ENCODE measurements around the gene KLHL20.

GRCh38 chr1:173708787-173709186, 6.0 kb upstream of the KLHL20 start:
- TF ChIP-seq, protein P1, sequence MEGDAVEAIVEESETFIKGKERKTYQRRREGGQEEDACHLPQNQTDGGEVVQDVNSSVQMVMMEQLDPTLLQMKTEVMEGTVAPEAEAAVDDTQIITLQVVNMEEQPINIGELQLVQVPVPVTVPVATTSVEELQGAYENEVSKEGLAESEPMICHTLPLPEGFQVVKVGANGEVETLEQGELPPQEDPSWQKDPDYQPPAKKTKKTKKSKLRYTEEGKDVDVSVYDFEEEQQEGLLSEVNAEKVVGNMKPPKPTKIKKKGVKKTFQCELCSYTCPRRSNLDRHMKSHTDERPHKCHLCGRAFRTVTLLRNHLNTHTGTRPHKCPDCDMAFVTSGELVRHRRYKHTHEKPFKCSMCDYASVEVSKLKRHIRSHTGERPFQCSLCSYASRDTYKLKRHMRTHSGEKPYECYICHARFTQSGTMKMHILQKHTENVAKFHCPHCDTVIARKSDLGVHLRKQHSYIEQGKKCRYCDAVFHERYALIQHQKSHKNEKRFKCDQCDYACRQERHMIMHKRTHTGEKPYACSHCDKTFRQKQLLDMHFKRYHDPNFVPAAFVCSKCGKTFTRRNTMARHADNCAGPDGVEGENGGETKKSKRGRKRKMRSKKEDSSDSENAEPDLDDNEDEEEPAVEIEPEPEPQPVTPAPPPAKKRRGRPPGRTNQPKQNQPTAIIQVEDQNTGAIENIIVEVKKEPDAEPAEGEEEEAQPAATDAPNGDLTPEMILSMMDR (IDR thresholded peaks at IDR 0.05; ENCODE audit: low read depth, low read length) = no peak
- TF ChIP-seq POLR2A (IDR thresholded peaks at IDR 0.05; ENCODE audit: extremely low read depth, insufficient read length) = no peak
- TF ChIP-seq, protein P2, sequence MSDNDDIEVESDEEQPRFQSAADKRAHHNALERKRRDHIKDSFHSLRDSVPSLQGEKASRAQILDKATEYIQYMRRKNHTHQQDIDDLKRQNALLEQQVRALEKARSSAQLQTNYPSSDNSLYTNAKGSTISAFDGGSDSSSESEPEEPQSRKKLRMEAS (IDR thresholded peaks at IDR 0.05; ENCODE audit: low read depth, low read length) = no peak

Data from NB4 (cell line).